ENCODE measurements around the gene ASB4. TPM values are rescaled to one million over a fixed set of nuclear protein-coding genes. Genes with fewer than 3 reads are reported as not detected.
"Not testable (repeated sequence)": the region's sequence is repeated elsewhere in the genome, so short reads cannot be mapped to it uniquely, and the experiment has no call there.

Gene ASB4
- polyA plus RNA-seq (2013, experiment 1 of 4): not detected
- polyA plus RNA-seq (2013, experiment 2 of 4): not detected
- not detected for polyA plus RNA-seq (2013, experiment 3 of 4)
- polyA plus RNA-seq (2013, experiment 4 of 4): 0.04 TPM

- Histone ChIP-seq H3K27me3 (ENCODE audit: control insufficient read depth, insufficient read depth, low read length, poor library complexity, severe bottlenecking) (no peaks in the 10 kb centered on the region), H3K4me3 (ENCODE audit: insufficient read depth, low read depth, low read length) (no peak within 1 kb of the TSS), H3K27ac (ENCODE audit: insufficient read depth, low read depth, low read length, poor library complexity, severe bottlenecking) (no peak within 1 kb of the TSS), H3K36me3 (ENCODE audit: control insufficient read depth, insufficient read depth, low read length) (no peaks in the 10 kb centered on the region), H3K4me1 (ENCODE audit: control insufficient read depth, insufficient read depth, low read length) (no peaks in the 10 kb centered on the region), H3K9me3 (ENCODE audit: control insufficient read depth, low read length) (no peaks in the 10 kb centered on the region)
- WGBS, 2 experiments: 92 to 96% methylated on average over 9 to 10 of the region's 12 CpGs
These were observed at the start of gene ASB4 for GRCh38 chr7:95485391-95486123. ASB4 (plus strand) TSS chr7:95485943; CDS start chr7:95485972, 29 bp downstream.

GRCh38 chr7:95436407-95436806 lies 49.3 kb upstream of the ASB4 start:
- no peaks in the 10 kb centered on the region for H3K27me3 ChIP-seq (ENCODE audit: control insufficient read depth, insufficient read depth, low read length, poor library complexity, severe bottlenecking)
- no peaks in the 10 kb centered on the region for H3K36me3 ChIP-seq (ENCODE audit: control insufficient read depth, insufficient read depth, low read length)
- no peak overlapping the region for H3K4me3 ChIP-seq (ENCODE audit: insufficient read depth, low read depth, low read length)
- H3K4me1 ChIP-seq (ENCODE audit: control insufficient read depth, insufficient read depth, low read length): peaks cover 9% of the 10 kb centered on the region
- H3K27ac ChIP-seq (ENCODE audit: insufficient read depth, low read depth, low read length, poor library complexity, severe bottlenecking): no peak overlapping the region
- WGBS, 2 experiments: 89 to 96% methylated on average over 4 of the region's 4 CpGs
- no peaks in the 10 kb centered on the region for H3K9me3 ChIP-seq (ENCODE audit: control insufficient read depth, low read length)

- 91 to 100% methylated on average over 3 of the region's 3 CpGs for WGBS, 2 experiments
- Histone ChIP-seq H3K4me3 (ENCODE audit: insufficient read depth, low read depth, low read length) (no peak overlapping the region), H3K9me3 (ENCODE audit: control insufficient read depth, low read length) (no peaks in the 10 kb centered on the region), H3K4me1 (ENCODE audit: control insufficient read depth, insufficient read depth, low read length) (peaks cover 1% of the 10 kb centered on the region), H3K27me3 (ENCODE audit: control insufficient read depth, insufficient read depth, low read length, poor library complexity, severe bottlenecking) (no peaks in the 10 kb centered on the region), H3K36me3 (ENCODE audit: control insufficient read depth, insufficient read depth, low read length) (no peaks in the 10 kb centered on the region), H3K27ac (ENCODE audit: insufficient read depth, low read depth, low read length, poor library complexity, severe bottlenecking) (no peak overlapping the region)
These were observed 45.2 kb upstream of the ASB4 start for GRCh38 chr7:95440394-95441038.

- Histone ChIP-seq H3K9me3 (ENCODE audit: control insufficient read depth, low read length) (no peaks in the 10 kb centered on the region), H3K36me3 (ENCODE audit: control insufficient read depth, insufficient read depth, low read length) (no peaks in the 10 kb centered on the region), H3K4me3 (ENCODE audit: insufficient read depth, low read depth, low read length) (no peak overlapping the region), H3K4me1 (ENCODE audit: control insufficient read depth, insufficient read depth, low read length) (no peaks in the 10 kb centered on the region), H3K27ac (ENCODE audit: insufficient read depth, low read depth, low read length, poor library complexity, severe bottlenecking) (no peak overlapping the region), H3K27me3 (ENCODE audit: control insufficient read depth, insufficient read depth, low read length, poor library complexity, severe bottlenecking) (no peaks in the 10 kb centered on the region)
- WGBS, 2 experiments: 94 to 95% methylated on average over 6 of the region's 7 CpGs
These were observed 44.5 kb upstream of the ASB4 start for GRCh38 chr7:95441042-95441823.

GRCh38 chr7:95444796-95445195 lies 40.9 kb upstream of the ASB4 start:
- Histone ChIP-seq H3K27ac (ENCODE audit: insufficient read depth, low read depth, low read length, poor library complexity, severe bottlenecking) (no peak overlapping the region), H3K4me3 (ENCODE audit: insufficient read depth, low read depth, low read length) (no peak overlapping the region), H3K36me3 (ENCODE audit: control insufficient read depth, insufficient read depth, low read length) (no peaks in the 10 kb centered on the region), H3K9me3 (ENCODE audit: control insufficient read depth, low read length) (no peaks in the 10 kb centered on the region), H3K4me1 (ENCODE audit: control insufficient read depth, insufficient read depth, low read length) (no peaks in the 10 kb centered on the region), H3K27me3 (ENCODE audit: control insufficient read depth, insufficient read depth, low read length, poor library complexity, severe bottlenecking) (no peaks in the 10 kb centered on the region)
- 94% methylated on average over 2 of the region's 2 CpGs for WGBS, 2 experiments

- no peaks in the 10 kb centered on the region for H3K27me3 ChIP-seq (ENCODE audit: control insufficient read depth, insufficient read depth, low read length, poor library complexity, severe bottlenecking)
- no peaks in the 10 kb centered on the region for H3K4me1 ChIP-seq (ENCODE audit: control insufficient read depth, insufficient read depth, low read length)
- 91 to 95% methylated on average over 3 of the region's 3 CpGs for WGBS, 2 experiments
- no peak overlapping the region for H3K27ac ChIP-seq (ENCODE audit: insufficient read depth, low read depth, low read length, poor library complexity, severe bottlenecking)
- H3K4me3 ChIP-seq (ENCODE audit: insufficient read depth, low read depth, low read length): no peak overlapping the region
- no peaks in the 10 kb centered on the region for H3K9me3 ChIP-seq (ENCODE audit: control insufficient read depth, low read length)
- no peaks in the 10 kb centered on the region for H3K36me3 ChIP-seq (ENCODE audit: control insufficient read depth, insufficient read depth, low read length)
These were observed 39.1 kb upstream of the ASB4 start for GRCh38 chr7:95446618-95447017.

GRCh38 chr7:95454438-95455045 lies 31.2 kb upstream of the ASB4 start:
- Histone ChIP-seq H3K27me3 (ENCODE audit: control insufficient read depth, insufficient read depth, low read length, poor library complexity, severe bottlenecking) (no peaks in the 10 kb centered on the region), H3K27ac (ENCODE audit: insufficient read depth, low read depth, low read length, poor library complexity, severe bottlenecking) (no peak overlapping the region), H3K36me3 (ENCODE audit: control insufficient read depth, insufficient read depth, low read length) (no peaks in the 10 kb centered on the region), H3K4me3 (ENCODE audit: insufficient read depth, low read depth, low read length) (no peak overlapping the region), H3K9me3 (ENCODE audit: control insufficient read depth, low read length) (no peaks in the 10 kb centered on the region), H3K4me1 (ENCODE audit: control insufficient read depth, insufficient read depth, low read length) (no peaks in the 10 kb centered on the region)
- WGBS, 2 experiments: 80 to 91% methylated on average over 1 of the region's 2 CpGs

GRCh38 chr7:95457947-95458346 lies 27.8 kb upstream of the ASB4 start:
- peaks cover 2% of the 10 kb centered on the region for H3K9me3 ChIP-seq (ENCODE audit: control insufficient read depth, low read length)
- no peak overlapping the region for H3K27ac ChIP-seq (ENCODE audit: insufficient read depth, low read depth, low read length, poor library complexity, severe bottlenecking)
- H3K36me3 ChIP-seq (ENCODE audit: control insufficient read depth, insufficient read depth, low read length): no peaks in the 10 kb centered on the region
- H3K27me3 ChIP-seq (ENCODE audit: control insufficient read depth, insufficient read depth, low read length, poor library complexity, severe bottlenecking): no peaks in the 10 kb centered on the region
- no peak overlapping the region for H3K4me3 ChIP-seq (ENCODE audit: insufficient read depth, low read depth, low read length)
- no peaks in the 10 kb centered on the region for H3K4me1 ChIP-seq (ENCODE audit: control insufficient read depth, insufficient read depth, low read length)

GRCh38 chr7:95460653-95461052 lies 25.1 kb upstream of the ASB4 start:
- WGBS, 2 experiments: 90 to 96% methylated on average over 2 of the region's 2 CpGs
- H3K4me1 ChIP-seq (ENCODE audit: control insufficient read depth, insufficient read depth, low read length); H3K36me3 ChIP-seq (ENCODE audit: control insufficient read depth, insufficient read depth, low read length); H3K27ac ChIP-seq (ENCODE audit: insufficient read depth, low read depth, low read length, poor library complexity, severe bottlenecking); H3K27me3 ChIP-seq (ENCODE audit: control insufficient read depth, insufficient read depth, low read length, poor library complexity, severe bottlenecking); H3K4me3 ChIP-seq (ENCODE audit: insufficient read depth, low read depth, low read length); H3K9me3 ChIP-seq (ENCODE audit: control insufficient read depth, low read length): not testable (repeated sequence)
